Body of pancreas (tissue), 4 donors: ENCODE measurements around the gene IL37. TPM values are rescaled to one million over a fixed set of nuclear protein-coding genes. Genes with fewer than 3 reads are reported as not detected.

ENCODE experiments used
- ATAC-seq: fragments of 150-250 bp; one replicate; pipeline ENCODE4 v1.9.1; 2016
- DNase-seq, 4 donors: peaks; one replicate each; pipeline ENCODE4 v3.0.0-alpha.2; 2019
- H3K27ac ChIP-seq, 4 donors: fragments of 200-600 bp; sonication (generic); 1 replicate in 3 of 4; 2 replicates in 1 of 4; pipeline versions ENCODE4 v1.5.1 to v1.6.1; 2016 to 2019; ENCODE audit warnings: mild to moderate bottlenecking in 1 of 4, mixed read lengths in 1 of 4, moderate library complexity in 1 of 4
- H3K27me3 ChIP-seq, 2 donors: fragments of 200-600 bp; sonication (generic); one replicate each; pipeline ENCODE4 v1.6.0; 2016; ENCODE audit warnings: mild to moderate bottlenecking in 1 of 2
- H3K36me3 ChIP-seq, 2 donors: fragments of 200-600 bp; sonication (generic); replicated peaks in 1 of 2; 2 replicates each; pipeline ENCODE4 v1.5.1; 2016; ENCODE audit warnings: low read depth in 2 of 2; ENCODE audit not compliant: insufficient read depth in 1 of 2
- H3K4me1 ChIP-seq: fragments of 200-600 bp; sonication (generic); one replicate; pipeline ENCODE4 v1.6.0; 2016
- H3K4me3 ChIP-seq, 2 donors: fragments of 200-600 bp; sonication (generic); 1 replicate in 1 of 2; 2 replicates in 1 of 2; pipeline ENCODE4 v1.5.1; 2016 to 2019
- H3K9me3 ChIP-seq, 3 donors: fragments of 200-600 bp; sonication (generic); 1 replicate in 2 of 3; 2 replicates in 1 of 3; pipeline ENCODE4 v1.5.1; 2016
- CTCF ChIP-seq, 7 experiments: fragments of 450-650 bp in 4 of 7; fragments of 200-600 bp in 3 of 7; sonication (generic) in 3 of 7; IDR thresholded peaks; one replicate each; pipeline ENCODE4 v1.5.1; 2016 to 2019; ENCODE audit warnings: antibody characterized with exemption in 7 of 7
- POLR2A ChIP-seq, 3 donors: fragments of 450-650 bp; IDR thresholded peaks; one replicate each; pipeline ENCODE4 v1.6.1; 2016; ENCODE audit warnings: antibody characterized with exemption in 3 of 3, mild to moderate bottlenecking in 2 of 3
- WGBS, 2 donors: methylation state at CpG; one replicate each; pipeline ENCODE4 v1.1.5; 2017; 5-methylcytosine and 5-hydroxymethylcytosine counted together
- intact Hi-C: fragments of 100-400 bp; cut with DNase I; formaldehyde crosslinking; loops from one replicate; pipeline ENCODE4 v1.15.1; 2023
- total RNA-seq, 2 donors: library from RNA; depleted of rRNA; stranded (reverse); fragments of >200 nt; gene quantifications; one replicate each; pipeline ENCODE4 v1.1.0, GENCODE V29; 2016

IL37 gene
- total RNA-seq, 2 donors from 2014 or later, result not detected

DNA sequence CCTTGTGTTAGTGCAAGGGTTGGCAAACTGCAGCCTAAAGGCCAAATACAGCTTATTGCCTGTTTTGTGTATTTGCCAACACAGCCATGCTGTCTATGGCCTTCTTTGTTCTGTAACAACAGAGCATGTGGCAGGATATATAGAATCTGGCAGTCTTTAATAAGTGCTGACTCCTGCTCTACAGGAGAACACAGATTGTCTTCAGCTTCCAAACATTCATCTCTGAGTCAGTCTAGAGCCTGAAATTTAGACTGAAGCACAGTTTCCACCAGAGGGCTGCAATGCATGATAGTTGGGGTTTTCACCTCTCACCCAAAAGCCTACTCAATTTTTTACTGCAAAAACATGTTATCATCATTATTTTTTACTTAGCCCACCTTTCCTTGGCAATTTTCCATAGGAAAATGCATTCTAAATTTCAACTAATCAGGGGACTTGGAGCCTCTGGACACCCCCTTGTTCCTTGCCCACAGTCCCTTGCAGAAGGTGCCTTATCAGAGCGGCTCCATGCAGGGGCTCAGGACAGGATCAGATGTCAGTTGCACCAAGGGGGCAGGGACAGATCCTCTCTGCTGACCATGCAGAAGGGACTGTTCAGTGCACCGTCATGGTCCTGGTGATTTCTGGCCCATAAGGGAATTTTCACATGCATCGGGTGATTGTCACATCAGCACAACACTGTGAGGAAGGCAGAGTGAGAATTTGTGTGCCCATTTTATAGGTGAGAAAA is 12.4 kb downstream of the IL37 start:
- Histone ChIP-seq H3K4me3 (no peak overlapping the region), H3K36me3 (no peaks in the 10 kb centered on the region), H3K27me3 (no peaks in the 10 kb centered on the region), H3K4me1 (no peaks in the 10 kb centered on the region), H3K27ac (no peak overlapping the region), H3K9me3 (no peaks in the 10 kb centered on the region)
- ATAC-seq (no peak), DNase-seq (no peak)
- TF ChIP-seq CTCF (IDR thresholded peaks at IDR 0.05) (no peak), POLR2A (IDR thresholded peaks at IDR 0.05) (no peak)
- 75 to 76% methylated on average over 3 of the region's 3 CpGs for WGBS, 2 donors
- intact Hi-C loops, result no loop called here

GRCh38 chr2:112923967-112924338 is 13.0 kb downstream of the IL37 start:
- intact Hi-C loops, result no loop called here
- 75 to 83% methylated on average over 5 of the region's 5 CpGs for WGBS, 2 donors
- H3K27ac ChIP-seq, result no peak overlapping the region
- no peaks in the 10 kb centered on the region for H3K27me3 ChIP-seq
- DNase-seq, result no peak
- ATAC-seq, result no peak
- H3K4me1 ChIP-seq, result no peaks in the 10 kb centered on the region
- H3K9me3 ChIP-seq, result no peaks in the 10 kb centered on the region
- no peak overlapping the region for H3K4me3 ChIP-seq
- TF ChIP-seq CTCF (IDR thresholded peaks at IDR 0.05) (no peak), POLR2A (IDR thresholded peaks at IDR 0.05) (no peak)
- no peaks in the 10 kb centered on the region for H3K36me3 ChIP-seq

GRCh38 chr2:112924360-112924759 is 13.4 kb downstream of the IL37 start:
- Histone ChIP-seq H3K9me3 (no peaks in the 10 kb centered on the region), H3K27ac (no peak overlapping the region), H3K27me3 (no peaks in the 10 kb centered on the region), H3K4me3 (no peak overlapping the region), H3K36me3 (no peaks in the 10 kb centered on the region), H3K4me1 (no peaks in the 10 kb centered on the region)
- intact Hi-C loops, result no loop called here
- 34 to 42% methylated on average over 2 of the region's 2 CpGs for WGBS, 2 donors
- DNase-seq (no peak), ATAC-seq (no peak)
- TF ChIP-seq CTCF (IDR thresholded peaks at IDR 0.05) (no peak), POLR2A (IDR thresholded peaks at IDR 0.05) (no peak)

GRCh38 chr2:112924821-112925220 is 13.9 kb downstream of the IL37 start:
- intact Hi-C loops, result no loop called here
- Histone ChIP-seq H3K27me3 (no peaks in the 10 kb centered on the region), H3K36me3 (no peaks in the 10 kb centered on the region), H3K27ac (no peak overlapping the region), H3K9me3 (no peaks in the 10 kb centered on the region), H3K4me3 (no peak overlapping the region), H3K4me1 (no peaks in the 10 kb centered on the region)
- TF ChIP-seq POLR2A (IDR thresholded peaks at IDR 0.05), result no peak
- no peak for TF ChIP-seq CTCF (IDR thresholded peaks at IDR 0.05)
- ATAC-seq, result no peak
- no peak for DNase-seq
- WGBS, 2 donors, result 31 to 44% methylated on average over 3 of the region's 3 CpGs

GRCh38 chr2:112926707-112927106 is 15.7 kb downstream of the IL37 start:
- H3K27ac ChIP-seq, result no peak overlapping the region
- H3K36me3 ChIP-seq, result no peaks in the 10 kb centered on the region
- no peaks in the 10 kb centered on the region for H3K27me3 ChIP-seq
- H3K4me1 ChIP-seq, result no peaks in the 10 kb centered on the region
- ATAC-seq, result no peak
- no peak for DNase-seq
- intact Hi-C loops, result no loop called here
- no peak overlapping the region for H3K4me3 ChIP-seq
- TF ChIP-seq POLR2A (IDR thresholded peaks at IDR 0.05), result no peak
- no peak for TF ChIP-seq CTCF (IDR thresholded peaks at IDR 0.05)
- WGBS, 2 donors, result 71 to 82% methylated on average over 3 of the region's 3 CpGs
- H3K9me3 ChIP-seq, result no peaks in the 10 kb centered on the region
